ENCODE data around the gene STAC2.
"Not testable (repeated sequence)": the region's sequence is repeated elsewhere in the genome, so short reads cannot be mapped to it uniquely, and the experiment has no call there.

STAC2 gene

GRCh38 chr17:39186481-39187002 is 39.2 kb downstream of the STAC2 start:
- no peak for DNase-seq

GRCh38 chr17:39183720-39184119 is 42.0 kb downstream of the STAC2 start:
- DNase-seq, result no peak

GRCh38 chr17:39183045-39183444 is 42.7 kb downstream of the STAC2 start:
- no peak for DNase-seq

- DNase-seq, result no peak
Observed at GRCh38 chr17:39181303-39181702, 44.4 kb downstream of the STAC2 start.

- DNase-seq, result no peak
Observed at GRCh38 chr17:39178536-39178935, 47.2 kb downstream of the STAC2 start.

- peak; percentile 46 for DNase-seq
Observed at GRCh38 chr17:39177256-39177655, 48.5 kb downstream of the STAC2 start.

- DNase-seq, result no peak
Observed at GRCh38 chr17:39175695-39176093, 50.1 kb downstream of the STAC2 start.

- DNase-seq, result peak; percentile 78
Observed at GRCh38 chr17:39174920-39175694, 50.6 kb downstream of the STAC2 start.

- DNase-seq, result peak; percentile 52
Observed at GRCh38 chr17:39173526-39174274, 52.0 kb downstream of the STAC2 start.

GRCh38 chr17:39173080-39173479 is 52.7 kb downstream of the STAC2 start:
- no peak for DNase-seq

GRCh38 chr17:39171933-39172332 is 53.8 kb downstream of the STAC2 start:
- no peak for DNase-seq

GRCh38 chr17:39170558-39170957 is 55.2 kb downstream of the STAC2 start:
- no peak for DNase-seq

- DNase-seq, result no peak
Observed at GRCh38 chr17:39170109-39170508, 55.6 kb downstream of the STAC2 start.

- no peak for DNase-seq
Observed at GRCh38 chr17:39169518-39169917, 56.2 kb downstream of the STAC2 start.

GRCh38 chr17:39169101-39169500 is 56.6 kb downstream of the STAC2 start:
- no peak for DNase-seq

- not testable (repeated sequence) for DNase-seq
Observed at GRCh38 chr17:39168503-39168902, 57.2 kb downstream of the STAC2 start.

- no peak for DNase-seq
Observed at GRCh38 chr17:39167476-39167875, 58.3 kb downstream of the STAC2 start.

GRCh38 chr17:39166437-39167335 is 59.1 kb downstream of the STAC2 start:
- no peak for DNase-seq

GRCh38 chr17:39165841-39166349 is 59.9 kb downstream of the STAC2 start, which contains the start of gene ARL5C:
ARL5C (minus strand) TSS chr17:39166161; CDS start chr17:39165760, 401 bp downstream.
- DNase-seq, result no peak

GRCh38 chr17:39165178-39165840 is 60.4 kb downstream of the STAC2 start:
- no peak for DNase-seq

- peak; percentile 89 for DNase-seq
Observed at GRCh38 chr17:39164675-39165143, 61.0 kb downstream of the STAC2 start.

- no peak for DNase-seq
Observed at GRCh38 chr17:39161962-39162361, 63.8 kb downstream of the STAC2 start.
